Stimulated activated CD4-positive, alpha-beta T cell treated with anti-CD3 and anti-CD28 coated beads, Interleukin-15, amount 100 ng/mL, for 1 hour (primary cell): ENCODE measurements around the gene GPT2.
A peak's percentile ranks its signal among the peaks of the same experiment; 100 is the strongest.

Experiments used
- DNase-seq, 2 donors: peaks; one replicate each; pipeline ENCODE4 v3.0.0-alpha.2; 2020; ENCODE audit warnings: low read depth in 1 of 2, low spot score in 1 of 2

The GPT2 gene, protein sequence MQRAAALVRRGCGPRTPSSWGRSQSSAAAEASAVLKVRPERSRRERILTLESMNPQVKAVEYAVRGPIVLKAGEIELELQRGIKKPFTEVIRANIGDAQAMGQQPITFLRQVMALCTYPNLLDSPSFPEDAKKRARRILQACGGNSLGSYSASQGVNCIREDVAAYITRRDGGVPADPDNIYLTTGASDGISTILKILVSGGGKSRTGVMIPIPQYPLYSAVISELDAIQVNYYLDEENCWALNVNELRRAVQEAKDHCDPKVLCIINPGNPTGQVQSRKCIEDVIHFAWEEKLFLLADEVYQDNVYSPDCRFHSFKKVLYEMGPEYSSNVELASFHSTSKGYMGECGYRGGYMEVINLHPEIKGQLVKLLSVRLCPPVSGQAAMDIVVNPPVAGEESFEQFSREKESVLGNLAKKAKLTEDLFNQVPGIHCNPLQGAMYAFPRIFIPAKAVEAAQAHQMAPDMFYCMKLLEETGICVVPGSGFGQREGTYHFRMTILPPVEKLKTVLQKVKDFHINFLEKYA

GRCh38 chr16:46883690-46884512 lies at the start of gene GPT2:
Gene GPT2, plus strand, starts transcription at chr16:46884362. Its CDS starts 354 bp downstream, at chr16:46884716.
- peak; percentile 33 to 69 for DNase-seq

- no peak for DNase-seq
These were observed 47.3 kb upstream of the GPT2 start for GRCh38 chr16:46836534-46837530.

DNA sequence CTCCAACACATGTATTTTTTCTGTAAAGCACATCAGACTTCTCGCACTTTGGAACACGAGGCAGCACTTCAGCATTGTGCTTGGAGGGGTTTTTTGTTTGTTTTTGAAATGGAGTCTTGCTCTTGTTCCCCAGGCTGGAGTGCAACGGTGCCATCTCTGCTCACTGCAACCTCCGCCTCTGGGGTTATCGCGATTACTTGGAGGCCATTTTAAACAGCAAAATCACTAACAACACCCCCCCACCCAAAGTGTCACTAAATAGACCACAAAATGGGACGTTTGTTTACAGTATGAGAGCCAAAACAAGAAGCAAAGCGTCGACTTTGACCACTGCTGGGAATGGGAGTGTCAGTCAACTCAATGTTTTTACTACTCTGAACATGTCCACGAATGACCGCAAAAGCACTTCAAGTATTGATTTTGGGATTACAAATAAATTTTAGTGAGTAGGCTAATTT lies 44.1 kb upstream of the GPT2 start:
- DNase-seq: no peak

DNA sequence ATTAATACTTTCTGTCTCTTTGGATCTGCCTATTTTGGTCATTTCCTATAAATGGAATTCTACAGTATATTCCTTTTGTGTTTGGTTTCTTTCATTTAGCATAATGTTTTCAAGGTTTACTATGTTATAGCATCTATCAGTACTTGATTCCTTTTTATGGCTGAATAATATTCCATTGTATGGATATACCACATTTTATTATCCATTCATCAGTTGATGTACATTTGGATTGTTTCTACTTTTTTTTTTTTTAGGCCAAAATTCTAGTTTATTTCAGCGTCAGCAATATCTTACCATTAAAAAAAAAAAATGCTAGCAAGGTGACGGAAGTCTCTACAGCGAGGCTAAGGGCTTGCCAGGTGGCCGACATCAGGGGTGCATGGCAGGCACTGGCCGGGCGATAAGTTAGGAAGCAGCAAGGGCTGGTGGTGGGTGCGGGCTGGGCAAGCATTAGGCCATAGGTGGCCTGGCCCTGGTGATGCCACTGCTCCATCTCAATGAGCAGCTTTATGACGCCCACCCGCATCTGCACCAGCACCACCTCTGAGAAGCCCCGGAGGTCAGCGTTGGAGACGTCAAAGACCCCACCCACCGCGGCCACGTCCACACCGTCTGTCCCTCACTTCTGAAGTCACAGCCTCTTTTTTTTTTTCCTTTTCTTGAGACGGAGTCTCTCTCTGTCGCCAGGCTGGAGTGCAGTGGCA lies 41.8 kb upstream of the GPT2 start:
- no peak for DNase-seq

- no peak for DNase-seq
These were observed 40.1 kb upstream of the GPT2 start for GRCh38 chr16:46843898-46844642.

GRCh38 chr16:46844771-46845170 lies 39.4 kb upstream of the GPT2 start:
- DNase-seq: no peak

- no peak for DNase-seq
These were observed 38.2 kb upstream of the GPT2 start for GRCh38 chr16:46845952-46846351.

- no peak for DNase-seq
These were observed 35.1 kb upstream of the GPT2 start for GRCh38 chr16:46848768-46849764.

GRCh38 chr16:46850619-46851555 lies 33.3 kb upstream of the GPT2 start:
- no peak for DNase-seq

DNA sequence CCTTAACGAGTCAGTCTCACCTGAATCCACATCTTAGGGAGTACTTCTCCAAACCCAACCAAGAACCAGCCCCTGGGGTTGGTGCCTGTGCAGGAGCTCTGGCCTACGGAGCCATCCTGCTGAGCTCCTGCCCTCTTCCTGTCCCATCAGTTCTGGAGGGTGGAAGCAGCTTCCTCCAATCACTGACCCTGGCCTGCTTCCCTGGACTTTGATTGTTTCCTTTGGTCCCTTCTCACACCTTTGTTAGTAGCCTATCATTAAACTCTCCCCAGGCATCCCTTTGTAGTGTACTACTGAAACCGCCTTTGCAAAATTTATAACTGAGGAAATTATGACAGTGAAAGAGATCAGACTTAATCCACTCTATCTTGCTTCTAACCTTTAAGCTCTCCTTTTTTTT lies 32.0 kb upstream of the GPT2 start:
- no peak for DNase-seq

DNA sequence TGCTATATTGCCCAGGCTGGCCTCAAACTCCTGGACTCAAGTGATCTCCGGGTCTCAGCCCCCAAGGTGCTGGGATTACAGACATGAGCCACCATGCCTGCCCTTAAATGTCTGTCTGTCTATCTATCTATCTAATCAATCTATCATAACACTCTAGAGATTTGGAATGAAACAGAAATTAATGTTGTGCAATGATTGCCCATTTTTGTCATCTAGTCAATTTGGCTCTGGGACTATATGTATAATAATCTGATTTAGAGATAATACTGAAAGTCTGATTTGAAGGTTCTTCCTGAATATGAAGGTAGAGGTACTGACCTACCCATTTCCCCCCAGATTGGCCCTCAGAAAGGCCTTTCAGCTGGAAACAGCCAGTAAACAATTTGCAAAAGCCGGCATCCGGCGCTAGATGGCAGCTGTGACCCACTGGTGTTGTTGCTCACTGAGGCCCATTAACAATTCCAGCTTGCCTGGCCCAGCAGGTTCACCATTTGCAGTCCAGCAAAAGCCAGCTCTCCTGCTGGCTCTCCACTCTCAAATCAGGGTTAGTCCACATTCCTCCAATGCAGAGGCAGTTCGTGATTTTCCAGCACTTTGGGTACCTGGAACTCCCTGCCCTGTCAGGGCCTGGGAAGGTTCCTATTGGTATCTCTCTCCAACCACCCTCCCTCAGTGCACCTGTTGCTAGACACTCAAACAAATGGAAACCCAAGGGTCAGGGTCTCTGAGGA lies 30.3 kb upstream of the GPT2 start:
- peak; percentile 18 to 50 for DNase-seq

GRCh38 chr16:46854846-46855245 lies 29.3 kb upstream of the GPT2 start:
- DNase-seq: no peak

- DNase-seq: no peak
These were observed 28.8 kb upstream of the GPT2 start for GRCh38 chr16:46855389-46855788.

GRCh38 chr16:46857368-46857945 lies 26.7 kb upstream of the GPT2 start:
- no peak for DNase-seq

DNA sequence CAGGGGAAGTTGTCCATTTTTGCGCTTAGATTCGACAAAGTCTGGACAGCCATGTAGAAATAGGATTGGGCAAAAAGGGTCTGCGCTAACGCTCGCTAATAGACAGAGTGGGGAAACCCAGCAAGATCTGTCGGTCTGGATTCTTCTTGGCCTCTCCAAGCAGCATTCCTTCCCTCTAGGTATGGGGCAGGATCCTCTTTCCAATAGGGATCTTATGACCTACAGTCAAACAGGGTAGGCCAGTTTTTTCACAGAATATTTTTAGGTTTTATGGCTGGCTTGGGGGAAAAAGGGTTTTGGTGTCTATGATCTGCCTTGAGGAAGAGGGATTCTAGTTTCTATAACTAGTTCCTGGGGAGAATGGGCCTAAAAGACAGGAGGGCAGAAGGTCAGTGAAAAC lies 26.0 kb upstream of the GPT2 start:
- DNase-seq: no peak

- no peak for DNase-seq
These were observed 24.4 kb upstream of the GPT2 start for GRCh38 chr16:46859719-46860152.
